GM12891 (cell line): ENCODE results near the gene MRPL40.

Experiments used
- POLR2AphosphoS5 ChIP-seq: IDR thresholded peaks from 2 replicates; pipeline ENCODE4 v1.6.1; 2011; ENCODE audit warnings: low read depth, low read length, control low read depth
- TAF1 ChIP-seq: IDR thresholded peaks from 2 replicates; pipeline ENCODE4 v1.6.1; 2011; ENCODE audit warnings: low read depth, low read length, control low read depth

- TF ChIP-seq POLR2AphosphoS5 (no peak), TAF1 (no peak)
Observed at GRCh38 chr22:19393704-19394103, 38.6 kb upstream of the MRPL40 start.
